SK-MEL-5 (cell line): Measurements from ENCODE around the gene CDH22. TPM values are rescaled to one million over a fixed set of nuclear protein-coding genes. Genes with fewer than 3 reads are reported as not detected.

ENCODE experiments used
- DNase-seq: peaks from one replicate; pipeline ENCODE4 v3.0.0-alpha.2; 2016; ENCODE audit warnings: low read depth, low spot score
- in situ Hi-C: cut with HindIII; loops from 2 replicates; pipeline ENCODE4 v1.10.0; 2016; ENCODE audit warnings: low sequenced_read_pairs, high pct_unique_total_duplicates, low pct_unique_long_range_greater_than_20kb
- total RNA-seq: library from RNA; depleted of rRNA; stranded (reverse); fragments of >200 nt; shearing (Covaris generic); gene quantifications from 2 replicates; pipeline ENCODE4 v1.2.3, GENCODE V29; 2014

Gene CDH22
- total RNA-seq, 1 experiment from 2014 or later = not detected

DNA sequence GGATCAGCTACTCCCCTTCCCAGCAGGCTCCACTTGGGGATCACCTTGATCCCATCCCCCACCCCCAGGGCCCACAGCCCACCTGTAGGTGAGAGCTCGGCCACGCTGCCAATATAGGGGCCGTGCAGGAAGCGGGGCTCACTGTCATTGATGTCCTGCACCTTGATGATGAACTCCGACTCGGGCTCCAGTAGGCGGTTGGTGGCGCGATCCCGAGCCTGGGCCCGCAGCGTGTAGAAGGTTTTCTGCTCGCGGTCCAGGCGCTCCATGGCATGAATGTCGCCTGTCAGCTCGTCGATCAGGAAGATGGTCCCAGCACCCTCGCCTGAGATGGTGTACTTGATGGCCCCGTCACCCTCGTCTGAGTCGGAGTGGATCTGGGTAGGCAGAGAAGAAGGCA lies 67.4 kb downstream of the CDH22 start:
- no peak for DNase-seq
- in situ Hi-C loops = no loop called here

DNA sequence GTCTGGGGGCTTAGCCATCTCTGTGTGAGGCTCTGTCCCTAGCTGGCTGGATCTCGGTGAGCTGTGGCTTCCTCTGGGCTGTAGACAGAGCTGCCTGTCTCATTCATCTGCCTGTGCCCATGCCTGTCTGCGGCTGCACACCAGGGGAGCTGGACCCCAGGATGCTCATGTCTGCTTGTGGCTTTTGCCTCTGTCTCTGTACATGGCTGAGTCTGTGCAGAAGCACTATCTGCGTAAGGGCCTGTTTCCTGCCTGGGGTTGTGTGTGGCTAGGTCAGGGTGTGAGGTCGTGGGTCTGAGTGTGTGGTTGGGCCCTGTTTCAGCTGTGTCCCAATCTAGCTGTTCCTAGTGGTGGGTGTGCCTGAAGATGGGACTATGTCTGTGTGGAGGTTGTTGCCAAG lies 68.2 kb downstream of the CDH22 start:
- no peak for DNase-seq
- in situ Hi-C loops = no loop called here

DNA sequence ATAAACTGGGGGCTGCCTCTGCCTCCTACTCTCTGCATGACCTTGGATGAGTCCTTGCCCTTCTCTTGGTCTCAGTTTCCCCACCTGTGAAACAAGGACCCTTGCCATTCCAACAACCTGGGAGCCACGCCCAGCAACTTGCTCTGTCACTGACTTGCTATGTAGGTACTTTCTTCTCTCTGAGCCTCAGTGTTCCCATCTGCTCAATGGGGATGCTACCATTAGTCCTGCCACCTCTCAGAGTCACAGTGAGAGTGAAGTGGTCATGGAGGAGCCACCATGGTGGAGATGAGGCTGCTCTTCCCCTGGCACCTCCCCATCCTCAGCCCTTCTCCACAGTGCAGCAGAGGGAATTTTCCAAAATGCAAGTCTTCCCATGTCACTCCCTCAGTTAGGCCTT lies 70.6 kb downstream of the CDH22 start:
- in situ Hi-C loops = no loop called here
- DNase-seq = no peak

DNA sequence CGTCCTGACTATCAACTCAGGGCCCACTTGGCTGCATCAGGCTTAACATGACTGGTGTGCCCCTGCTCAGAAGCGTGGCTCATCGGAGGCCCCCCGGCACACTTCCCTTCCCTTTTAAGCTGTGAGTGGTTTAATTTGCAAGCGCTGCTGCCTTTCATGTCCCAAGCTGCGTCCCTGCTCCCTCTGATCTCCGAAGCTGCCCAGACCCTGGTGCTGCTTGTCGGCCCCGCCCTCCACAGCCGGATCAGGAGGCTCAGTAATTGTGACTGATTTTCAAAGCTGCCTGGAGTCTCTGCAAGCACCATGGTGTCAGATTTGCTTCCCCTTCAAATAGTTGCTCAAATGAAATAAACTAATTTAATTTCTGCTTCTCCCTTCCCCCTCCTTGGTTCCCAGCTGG lies 71.1 kb downstream of the CDH22 start:
- in situ Hi-C loops = no loop called here
- DNase-seq = no peak

DNA sequence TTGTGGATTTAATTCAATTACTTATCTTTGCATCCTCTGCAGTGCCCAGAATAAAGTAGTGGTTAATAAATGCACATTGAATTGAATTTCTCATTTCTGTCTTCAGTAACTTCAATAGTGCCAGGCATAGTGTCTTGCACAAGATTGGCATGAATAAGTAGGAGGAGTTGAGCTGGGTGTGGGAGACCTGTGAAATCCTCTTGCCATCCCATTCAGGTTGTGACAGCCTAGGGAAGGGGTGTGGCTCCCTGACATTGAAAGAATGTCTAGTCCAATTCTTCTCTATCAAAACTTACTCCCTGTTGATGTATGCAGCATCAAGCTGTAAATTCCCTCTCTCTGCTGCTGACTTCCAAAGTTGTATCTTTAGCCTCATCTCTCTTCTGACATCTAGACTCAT lies 73.2 kb downstream of the CDH22 start:
- no peak for DNase-seq
- in situ Hi-C loops = no loop called here

DNA sequence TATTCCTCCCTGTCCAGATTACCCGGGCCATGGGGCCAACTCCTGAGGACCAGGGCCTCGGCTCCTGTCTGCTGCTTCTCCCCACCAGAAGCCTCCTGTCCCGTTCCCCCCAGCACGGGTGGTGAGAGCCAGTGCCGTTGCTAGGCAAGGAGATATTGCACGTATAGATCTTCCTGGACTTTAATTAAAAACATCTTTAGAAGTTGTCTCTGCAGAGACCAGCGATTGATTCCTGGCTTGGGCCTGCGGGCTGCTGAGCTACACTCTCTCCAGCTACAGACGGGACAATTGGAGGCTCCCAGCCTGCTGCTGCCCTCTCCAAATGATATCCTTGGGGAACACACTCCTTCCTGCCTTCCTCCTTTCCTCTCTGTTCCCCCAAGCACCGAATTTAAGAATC lies 74.6 kb downstream of the CDH22 start:
- in situ Hi-C loops = no loop called here
- no peak for DNase-seq

DNA sequence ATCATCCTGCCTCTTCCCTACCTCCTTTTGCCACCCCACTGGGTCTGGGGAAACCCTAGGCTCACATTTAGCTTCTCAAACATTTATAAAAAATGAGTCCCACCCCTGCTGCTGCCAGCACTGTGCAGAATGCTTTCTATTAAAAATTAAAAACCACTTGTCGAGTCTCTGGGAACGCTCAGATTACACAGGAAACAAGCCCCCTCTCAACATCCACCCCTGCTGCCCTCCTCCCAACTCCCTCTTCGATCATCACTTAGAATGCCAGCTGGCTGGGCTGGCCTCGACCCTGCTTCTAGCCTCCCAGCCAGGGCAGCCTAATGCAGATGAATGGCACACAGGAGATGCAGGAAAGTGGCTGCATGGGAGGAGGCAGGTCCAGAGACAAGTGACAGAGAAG lies 75.8 kb downstream of the CDH22 start:
- DNase-seq = no peak
- in situ Hi-C loops = no loop called here

DNA sequence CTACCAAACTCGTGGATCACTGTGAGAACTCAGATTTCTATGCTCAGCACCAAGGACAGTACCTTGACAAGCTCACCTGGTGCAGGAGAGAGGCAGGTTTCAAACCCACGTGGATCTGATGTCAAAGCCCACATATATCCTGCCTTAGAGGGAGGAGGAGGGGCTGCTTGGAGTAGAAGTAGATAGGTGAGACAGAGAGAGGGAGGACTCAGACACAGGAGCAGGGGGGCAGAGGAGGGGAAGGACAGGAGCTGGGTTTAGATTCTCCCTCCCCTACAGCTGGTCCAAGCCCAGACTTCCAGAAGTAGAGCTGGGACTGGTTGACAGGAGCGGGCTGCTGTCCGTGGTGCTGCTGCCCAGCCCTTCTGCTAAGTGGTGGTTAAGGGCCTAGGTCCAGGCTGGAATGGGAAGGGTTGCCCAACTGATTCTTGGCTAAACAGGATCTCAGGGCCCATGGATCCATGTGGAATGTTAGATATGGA lies 77.5 kb downstream of the CDH22 start:
- in situ Hi-C loops = no loop called here
- peak; percentile 44 for DNase-seq

DNA sequence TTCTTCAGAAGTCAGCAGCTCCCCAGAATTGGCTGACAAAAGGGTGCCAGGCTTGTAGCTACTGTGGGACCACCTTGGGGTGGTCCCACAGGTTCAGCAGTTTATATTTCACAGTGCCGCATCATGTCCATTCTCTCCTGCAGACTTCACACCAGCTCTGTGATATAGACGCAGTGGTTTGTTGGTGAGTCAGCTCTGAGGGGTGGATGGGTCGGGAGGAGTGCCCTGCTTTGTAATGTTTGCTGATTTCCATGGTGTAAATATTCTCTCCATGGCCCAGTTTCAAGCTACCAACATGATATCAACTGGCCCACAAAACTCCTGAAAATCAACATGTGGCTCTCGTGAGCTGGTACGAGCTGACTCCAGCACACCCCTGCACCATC lies 78.2 kb downstream of the CDH22 start:
- no peak for DNase-seq
- in situ Hi-C loops = no loop called here

DNA sequence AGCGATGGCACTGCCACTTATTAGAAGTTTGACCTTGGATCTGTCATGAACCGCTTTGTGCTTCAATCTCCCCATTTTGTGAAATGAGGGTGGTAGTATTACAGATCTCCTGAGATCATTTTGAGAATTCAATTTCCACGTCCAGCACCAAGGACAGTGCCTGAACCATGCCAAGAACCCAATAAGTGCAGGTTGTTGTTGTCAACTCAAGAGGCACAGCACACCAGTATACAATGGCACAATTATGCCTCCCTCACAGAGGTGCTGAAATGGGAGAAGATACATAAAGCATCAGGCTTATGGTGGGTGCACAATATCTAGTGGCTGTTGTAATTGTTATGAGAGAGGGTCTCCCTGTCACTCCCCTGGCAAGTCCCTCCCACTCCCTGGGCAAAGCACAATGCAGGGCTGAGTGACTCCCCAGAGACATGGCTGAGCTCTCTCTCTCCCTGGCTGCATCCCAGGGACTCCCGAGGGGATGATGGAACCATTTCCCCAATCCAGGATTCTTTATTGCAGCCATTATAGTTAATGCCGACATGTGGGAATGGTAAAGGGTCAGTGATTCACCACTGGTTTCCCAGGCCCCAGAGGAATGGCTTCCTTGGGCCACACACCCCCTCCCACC lies 78.7 kb downstream of the CDH22 start:
- in situ Hi-C loops = no loop called here
- DNase-seq = no peak

DNA sequence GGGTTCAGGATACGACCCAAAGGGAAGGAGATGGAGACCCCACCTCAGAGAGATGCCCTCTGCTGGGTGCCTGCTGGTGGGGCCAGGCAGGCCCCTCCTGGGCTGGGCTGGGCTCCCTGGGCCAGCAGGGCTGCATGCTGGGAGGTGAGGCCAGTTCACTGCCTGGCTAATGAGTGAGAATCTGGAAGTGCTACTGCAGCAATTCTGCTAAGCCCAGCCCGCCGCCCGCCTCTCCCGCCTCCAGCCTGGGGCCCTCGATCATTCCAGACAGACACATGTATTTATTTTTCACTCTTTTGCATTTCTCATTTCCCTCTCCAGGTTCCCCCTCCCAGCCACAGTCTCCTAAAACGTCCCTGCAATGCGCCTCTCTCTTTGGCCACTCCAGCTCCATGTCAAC lies 79.6 kb downstream of the CDH22 start:
- no peak for DNase-seq
- in situ Hi-C loops = no loop called here

DNA sequence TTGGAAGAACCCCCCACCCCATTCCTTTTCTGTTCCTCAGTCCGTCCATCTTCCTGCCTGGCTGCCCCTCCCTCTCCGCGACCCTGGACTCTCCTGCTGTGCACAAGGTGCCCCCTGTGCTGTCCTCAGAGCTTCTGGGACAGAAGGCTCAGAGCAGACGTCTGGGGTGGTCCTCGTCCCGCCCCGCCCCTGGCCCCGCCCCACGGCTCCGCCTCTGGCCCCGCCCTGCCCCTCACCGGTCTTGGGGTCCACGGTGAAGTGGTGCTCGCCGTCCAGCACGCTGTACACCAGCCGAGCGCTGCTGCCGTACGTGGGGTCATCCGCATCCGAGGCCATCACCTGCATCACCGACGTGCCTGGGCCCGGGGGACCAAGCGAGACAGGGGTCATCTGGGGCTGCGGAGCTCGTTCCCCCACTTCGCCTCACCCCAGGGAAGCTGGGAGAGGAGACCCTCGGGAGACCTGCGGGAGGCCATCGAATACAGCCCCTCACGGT lies 81.0 kb downstream of the CDH22 start:
- in situ Hi-C loops = no loop called here
- DNase-seq = no peak

DNA sequence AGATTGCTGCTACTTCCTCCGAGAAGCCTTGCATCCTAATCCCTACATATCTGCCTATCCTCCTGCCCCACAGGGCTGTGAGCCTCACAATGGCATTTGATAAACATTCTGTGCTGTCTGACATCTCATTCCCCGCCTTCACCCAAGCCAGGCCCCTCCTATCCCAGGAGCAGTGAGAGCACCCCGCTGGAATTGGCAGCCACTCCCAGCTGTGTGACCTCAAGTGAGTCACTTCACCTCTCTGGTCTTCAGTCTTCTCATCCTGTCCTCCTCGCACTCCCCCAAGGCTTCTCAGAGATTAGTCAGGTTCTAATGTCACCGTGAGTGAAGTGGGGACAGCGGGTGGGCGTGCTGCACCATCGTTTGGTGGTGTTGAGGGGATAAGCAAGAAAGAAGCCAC lies 81.7 kb downstream of the CDH22 start:
- in situ Hi-C loops = no loop called here
- DNase-seq = no peak

DNA sequence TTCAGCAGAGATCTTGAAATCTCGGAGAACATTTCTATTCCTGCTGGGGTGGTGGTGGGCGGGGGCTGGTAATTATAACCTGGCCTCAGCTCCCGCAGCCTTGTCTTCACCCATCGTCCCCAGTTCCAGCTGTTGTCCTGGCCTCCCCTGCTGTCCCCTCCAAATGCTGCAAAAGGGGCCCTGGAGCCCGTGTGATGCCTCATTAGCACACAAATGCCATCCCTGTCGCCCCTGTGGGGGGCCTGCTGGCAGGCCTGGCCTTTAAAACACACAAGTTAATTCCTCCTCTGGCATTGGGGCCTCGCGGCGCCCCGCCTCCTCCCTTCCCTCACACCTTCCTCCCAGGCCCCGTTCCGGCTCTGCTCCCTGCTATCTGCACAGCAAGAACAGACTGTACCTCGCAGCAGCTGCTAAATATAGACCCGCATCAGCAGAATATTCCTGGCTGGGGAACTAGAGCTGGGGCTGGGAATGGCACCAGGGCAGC lies 85.7 kb downstream of the CDH22 start:
- in situ Hi-C loops = no loop called here
- DNase-seq = no peak

DNA sequence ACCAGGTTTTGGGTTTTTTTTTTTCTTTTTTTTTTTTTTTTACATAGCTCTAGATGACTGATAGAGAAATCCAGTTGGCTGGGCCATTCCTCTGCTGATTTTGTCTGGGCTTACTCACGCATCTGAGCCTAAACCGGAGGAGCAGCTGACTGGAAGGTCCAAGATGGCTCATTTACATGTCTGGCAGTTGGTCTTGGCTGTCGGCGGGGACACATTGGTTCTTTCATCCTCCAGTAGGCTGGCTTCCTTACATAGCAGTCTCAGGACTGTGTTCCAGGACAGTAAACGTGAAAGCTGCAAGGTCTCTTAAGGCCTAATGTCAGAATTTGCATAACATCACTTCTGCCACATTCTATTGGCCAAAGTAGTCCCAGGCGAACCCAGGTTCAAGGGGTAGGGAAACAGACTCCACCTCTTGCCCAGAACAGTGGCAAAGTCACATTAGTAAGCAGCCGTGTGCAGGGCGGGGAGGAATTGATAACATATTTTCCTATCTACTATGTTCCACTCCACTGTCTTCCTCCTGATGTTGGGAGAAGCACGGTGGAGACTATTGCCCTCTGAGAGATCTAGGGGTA lies 87.0 kb downstream of the CDH22 start:
- no peak for DNase-seq
- in situ Hi-C loops = no loop called here

DNA sequence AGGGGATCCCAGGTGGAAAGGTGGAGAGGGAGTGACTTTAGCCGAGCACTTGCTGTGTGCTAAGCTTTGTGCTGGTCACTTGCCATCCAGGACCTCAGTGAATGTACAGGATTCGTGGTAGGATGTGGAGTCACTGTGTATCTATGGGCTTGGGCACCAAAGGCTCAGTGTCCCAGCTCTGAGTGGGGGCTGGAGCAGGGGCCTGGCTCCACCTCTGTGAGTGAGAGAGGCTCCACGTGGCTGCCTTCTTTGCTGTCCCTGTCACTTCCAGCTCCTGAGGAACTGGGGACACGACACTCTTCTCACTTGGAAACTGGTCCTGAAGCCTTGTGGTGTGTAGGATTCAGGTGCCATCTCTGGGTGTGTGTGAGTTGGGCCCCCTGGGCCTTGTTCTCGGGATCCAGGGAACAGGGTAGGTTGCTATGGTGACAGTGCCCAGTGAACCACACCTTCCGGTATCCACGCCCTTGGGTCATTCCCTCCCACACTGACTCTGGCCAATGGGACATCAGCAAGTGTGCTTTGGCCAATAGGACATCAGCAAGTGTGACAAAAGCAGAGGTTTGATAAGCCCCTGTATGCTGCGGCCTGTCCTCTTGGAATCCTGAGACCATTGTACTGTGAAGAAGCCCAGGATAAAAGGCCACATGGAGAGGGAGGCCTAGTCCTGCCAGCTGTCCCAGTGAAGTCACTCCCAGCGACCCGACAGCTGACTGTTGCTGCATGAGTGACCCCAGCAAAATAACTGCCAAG lies 87.7 kb downstream of the CDH22 start:
- in situ Hi-C loops = no loop called here
- DNase-seq = peak; percentile 60

DNA sequence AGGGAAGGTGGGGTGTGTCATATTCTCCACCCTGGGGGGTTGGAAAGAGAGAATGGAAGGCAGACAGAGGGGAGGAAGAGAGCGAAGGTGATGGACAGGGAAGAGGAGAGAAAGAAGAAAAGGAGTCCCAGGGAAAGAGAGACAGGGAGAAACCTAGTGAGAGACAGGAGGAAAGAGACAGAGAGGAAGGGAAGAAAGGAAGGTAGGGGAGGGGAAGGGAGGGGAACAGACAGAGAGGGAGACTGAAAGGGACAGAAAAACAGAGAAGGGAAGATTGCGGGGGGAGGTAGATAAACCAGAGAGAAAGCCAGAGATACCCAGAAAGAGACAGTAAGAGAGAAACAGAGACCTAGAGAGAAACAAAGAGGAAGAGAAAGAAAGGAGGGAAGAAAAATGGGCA lies 88.4 kb downstream of the CDH22 start:
- no peak for DNase-seq
- in situ Hi-C loops = no loop called here

DNA sequence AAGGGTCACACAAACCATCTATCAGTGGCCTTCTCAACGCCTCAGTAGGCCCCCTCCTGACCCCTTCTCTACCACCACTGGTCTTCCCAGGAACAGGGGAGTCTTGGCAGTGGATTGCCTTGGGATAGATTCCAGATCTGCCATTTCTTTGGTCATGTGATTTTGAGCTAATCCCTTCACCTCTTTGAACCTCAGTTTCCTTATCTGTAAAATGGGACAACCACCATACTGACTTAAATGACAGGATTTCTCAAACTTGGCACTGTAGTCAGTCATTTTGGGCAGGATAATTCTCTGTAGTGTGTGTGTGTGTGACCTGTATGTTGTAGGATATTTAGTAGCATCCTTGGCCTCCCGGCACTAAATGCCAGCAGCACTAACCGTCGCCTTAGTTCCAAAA lies 89.1 kb downstream of the CDH22 start:
- in situ Hi-C loops = no loop called here
- DNase-seq = no peak

DNA sequence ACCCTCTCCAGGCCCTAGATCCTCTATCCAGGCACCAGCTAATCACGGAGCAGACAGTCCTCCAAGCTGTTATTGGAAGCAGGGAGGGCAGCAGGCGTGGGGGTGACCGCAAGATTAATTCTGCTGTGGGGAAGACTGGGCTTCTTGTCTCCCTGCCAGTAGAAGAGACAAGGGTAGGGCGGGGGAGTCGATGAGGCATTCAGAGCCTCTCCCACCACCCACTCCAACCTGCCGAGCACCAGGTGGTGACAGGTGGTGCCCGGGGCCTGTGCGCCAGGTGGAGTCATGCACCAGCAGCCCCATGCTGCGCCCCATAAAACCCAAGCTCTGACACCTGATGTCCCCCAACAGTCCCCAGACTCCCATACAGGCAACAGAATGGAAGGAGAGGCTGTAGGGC lies 89.6 kb downstream of the CDH22 start:
- DNase-seq = no peak
- in situ Hi-C loops = no loop called here
